Tongue (tissue), 2 donors: Measurements from ENCODE around the gene SF3B3. TPM values are rescaled to one million over a fixed set of nuclear protein-coding genes. Genes with fewer than 3 reads are reported as not detected.
"Not testable (repeated sequence)": the region's sequence is repeated elsewhere in the genome, so short reads cannot be mapped to it uniquely, and the experiment has no call there.

Experiments
- DNase-seq: peaks from one replicate; pipeline ENCODE4 v3.0.0-alpha.2; 2015
- total RNA-seq: library from RNA; depleted of rRNA; stranded (reverse); fragments of >200 nt; gene quantifications from one replicate; pipeline ENCODE4 v1.2.3, GENCODE V29; 2014

The SF3B3 gene
- total RNA-seq, 1 donor from 2014 or later, result 137 TPM

DNA sequence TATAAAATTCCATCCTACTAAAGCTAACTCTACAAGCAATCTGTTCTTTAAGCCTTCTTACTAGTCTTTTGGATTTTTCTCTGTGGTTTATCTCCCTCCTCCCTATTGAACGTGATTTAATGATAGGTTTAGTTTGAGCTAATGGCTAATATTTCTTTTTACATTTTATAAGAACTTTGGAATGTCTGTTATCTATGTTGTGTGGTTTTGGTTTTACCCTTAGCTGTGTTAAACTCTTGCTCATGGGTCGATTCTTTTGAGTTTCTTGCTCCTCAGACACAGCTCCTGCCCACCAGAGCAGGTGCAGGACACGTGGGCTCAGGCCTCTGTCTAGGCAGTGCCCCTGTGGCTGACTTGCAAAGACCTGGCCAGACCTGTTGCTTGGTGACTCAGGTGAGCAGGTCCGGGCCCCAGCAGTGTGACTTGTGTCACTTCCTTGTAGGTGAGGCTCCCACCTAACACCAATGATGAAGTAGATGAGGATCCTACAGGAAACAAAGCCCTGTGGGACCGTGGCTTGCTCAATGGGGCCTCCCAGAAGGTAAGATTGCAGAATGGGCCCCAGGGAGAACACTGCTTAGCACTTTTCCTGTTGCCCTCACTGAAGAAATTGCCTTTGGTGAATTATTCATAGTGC is 45.1 kb downstream of the SF3B3 start:
- DNase-seq, result no peak

DNA sequence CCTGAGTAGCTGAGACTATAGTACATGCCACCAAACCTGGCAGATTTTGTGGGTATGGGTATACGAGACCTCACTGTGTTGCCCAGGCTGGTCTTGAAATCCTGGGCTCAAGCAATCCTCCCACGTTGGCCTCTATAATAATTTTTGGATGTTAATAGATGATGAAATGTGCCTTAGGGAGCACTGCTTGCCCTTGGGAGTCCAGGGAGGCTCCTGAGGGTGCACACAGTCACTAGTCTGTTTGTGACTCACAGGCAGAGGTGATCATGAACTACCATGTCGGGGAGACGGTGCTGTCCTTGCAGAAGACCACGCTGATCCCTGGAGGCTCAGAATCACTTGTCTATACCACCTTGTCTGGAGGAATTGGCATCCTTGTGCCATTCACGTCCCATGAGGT is 46.1 kb downstream of the SF3B3 start:
- DNase-seq, result no peak

- DNase-seq, result peak; percentile 38
Measured at GRCh38 chr16:70570967-70571570, 47.5 kb downstream of the SF3B3 start.

- no peak for DNase-seq
Measured at GRCh38 chr16:70571623-70572022, 48.0 kb downstream of the SF3B3 start.

DNA sequence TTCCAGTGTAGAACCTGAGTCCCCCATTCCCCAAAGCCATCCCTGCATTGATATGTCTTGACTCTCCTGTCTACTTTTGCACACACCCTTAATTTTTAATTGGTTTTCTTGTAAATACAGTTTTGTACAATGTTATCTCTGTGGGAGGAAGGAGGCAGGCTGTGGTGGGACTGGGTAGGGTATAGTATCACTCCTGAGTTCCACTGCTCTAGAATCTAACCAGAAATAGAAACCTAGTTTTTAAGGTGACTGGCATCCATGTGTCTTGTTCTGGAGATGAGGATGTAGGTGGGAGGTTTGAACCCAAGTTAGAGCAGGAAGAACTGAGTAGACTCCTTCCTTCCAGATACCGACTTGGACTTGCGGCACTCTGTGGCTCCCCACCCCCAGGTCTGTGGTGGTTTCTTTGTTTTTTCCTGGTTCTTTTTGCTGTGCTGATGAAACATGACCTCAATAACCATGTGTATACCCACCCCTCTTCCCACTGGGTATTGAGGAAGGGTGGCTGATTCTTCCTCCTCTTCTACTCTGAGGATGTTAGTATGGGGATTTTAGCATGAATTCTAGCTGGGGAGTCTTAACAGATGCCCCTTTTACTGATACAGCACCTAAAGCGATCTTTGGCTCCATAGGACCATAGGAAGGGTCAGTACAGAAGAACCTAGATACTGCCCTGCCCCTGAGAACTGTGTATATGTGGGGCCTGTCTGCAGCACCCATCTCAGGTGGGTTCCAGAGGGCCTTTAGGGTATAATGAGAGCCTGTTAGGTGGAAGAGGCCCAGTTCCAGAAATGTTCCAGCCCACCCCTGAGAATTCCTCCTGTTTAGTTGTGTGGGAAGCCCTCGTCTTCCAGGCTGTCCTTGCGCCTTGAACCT is 48.7 kb downstream of the SF3B3 start:
- DNase-seq, result no peak

- no peak for DNase-seq
Measured at GRCh38 chr16:70572926-70573270, 49.3 kb downstream of the SF3B3 start.

GRCh38 chr16:70573451-70574121 is 50.0 kb downstream of the SF3B3 start:
- DNase-seq, result peak; percentile 89

DNA sequence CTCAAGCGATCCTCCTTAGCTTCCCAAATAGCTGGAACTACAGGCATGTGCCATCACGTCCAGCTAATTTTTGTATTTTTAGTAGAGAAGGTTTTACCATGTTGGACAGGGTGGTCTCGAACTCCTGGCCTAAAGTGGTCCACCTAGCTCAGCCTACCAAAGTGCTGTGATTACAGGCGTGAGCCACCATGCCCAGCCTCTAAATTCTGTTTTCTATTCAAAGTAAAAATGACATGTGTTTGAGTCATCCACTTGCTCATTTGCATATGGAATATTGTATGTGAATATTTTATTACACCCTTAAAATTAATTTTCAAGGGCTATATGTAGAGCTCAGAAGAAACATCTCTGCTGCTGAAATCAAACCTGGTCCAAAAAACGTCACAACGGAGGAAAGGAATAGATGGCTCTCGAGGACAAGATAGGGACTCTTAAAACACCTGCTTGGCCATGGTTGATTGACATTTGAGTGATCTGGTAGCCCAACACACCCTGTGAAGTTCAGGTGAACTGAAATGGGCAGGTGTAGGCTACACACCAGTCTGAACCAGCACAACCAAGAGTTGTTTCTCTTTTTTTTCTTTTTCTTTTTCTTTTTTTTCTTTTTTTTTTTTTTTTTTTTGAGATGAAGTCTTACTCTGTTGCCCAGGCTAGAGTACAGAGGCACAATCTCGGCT is 51.1 kb downstream of the SF3B3 start:
- DNase-seq, result no peak

GRCh38 chr16:70575376-70575775 is 51.8 kb downstream of the SF3B3 start:
- no peak for DNase-seq

DNA sequence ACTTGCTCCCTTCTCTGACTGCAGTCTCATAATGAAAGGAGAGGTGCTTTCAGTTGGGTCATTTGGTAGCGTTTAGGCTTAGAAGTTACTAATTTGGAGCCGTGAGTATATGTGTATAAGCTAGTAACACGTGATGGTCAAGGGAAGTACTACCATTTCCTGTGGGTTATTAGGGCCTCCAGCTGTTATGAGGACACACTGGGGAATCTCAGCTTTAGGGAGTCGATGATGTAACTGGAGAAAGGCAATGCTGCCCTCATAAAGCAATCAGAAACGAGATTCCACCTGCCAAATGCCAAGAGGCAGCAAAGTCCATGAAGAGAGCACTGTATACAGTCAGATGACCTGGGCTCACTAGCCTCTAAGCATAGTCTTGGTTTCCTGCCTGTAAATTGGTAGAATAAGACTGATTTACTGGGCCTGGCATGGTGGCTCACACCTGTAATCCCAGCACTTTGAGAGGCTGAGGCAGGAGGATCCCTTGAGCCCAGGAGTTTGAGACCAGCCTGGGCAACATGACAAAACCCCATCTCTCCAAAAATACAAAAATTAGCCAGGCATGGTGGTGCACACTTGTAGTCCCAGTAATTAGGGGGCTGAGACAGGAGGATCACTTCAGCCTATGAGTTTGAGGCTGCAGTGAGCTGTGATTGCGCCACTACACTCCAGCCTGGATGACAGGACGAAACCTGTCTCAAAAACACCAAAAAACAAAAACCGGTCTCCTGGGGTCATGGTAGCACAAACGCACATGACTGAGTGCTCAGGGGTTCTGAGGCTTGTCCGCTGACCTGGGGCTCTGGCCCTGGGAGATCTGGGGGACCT is 53.0 kb downstream of the SF3B3 start:
- peak; percentile 19 for DNase-seq

DNA sequence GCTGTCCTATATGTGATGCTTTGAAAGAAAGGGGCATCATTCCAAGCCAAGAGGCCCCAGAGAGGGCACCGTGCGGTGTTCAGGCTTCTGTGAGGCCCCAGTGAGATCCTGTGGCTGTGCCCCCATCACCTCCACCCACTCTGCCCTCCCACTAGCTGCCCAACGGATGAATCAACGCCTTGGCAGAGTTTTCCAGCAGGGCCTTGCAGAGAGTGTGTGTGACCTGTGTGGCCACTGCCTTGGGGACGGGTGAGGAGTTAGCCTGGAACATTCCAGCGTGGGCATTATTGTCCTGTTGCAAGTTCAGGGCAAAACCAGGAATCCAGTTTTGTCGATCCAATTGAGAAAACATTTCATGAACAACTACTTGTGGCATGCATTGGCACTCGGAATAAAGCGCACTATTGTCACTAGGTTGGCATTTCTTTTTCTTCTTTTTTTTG is 53.7 kb downstream of the SF3B3 start:
- no peak for DNase-seq

- DNase-seq, result no peak
Measured at GRCh38 chr16:70578035-70578434, 54.4 kb downstream of the SF3B3 start.

DNA sequence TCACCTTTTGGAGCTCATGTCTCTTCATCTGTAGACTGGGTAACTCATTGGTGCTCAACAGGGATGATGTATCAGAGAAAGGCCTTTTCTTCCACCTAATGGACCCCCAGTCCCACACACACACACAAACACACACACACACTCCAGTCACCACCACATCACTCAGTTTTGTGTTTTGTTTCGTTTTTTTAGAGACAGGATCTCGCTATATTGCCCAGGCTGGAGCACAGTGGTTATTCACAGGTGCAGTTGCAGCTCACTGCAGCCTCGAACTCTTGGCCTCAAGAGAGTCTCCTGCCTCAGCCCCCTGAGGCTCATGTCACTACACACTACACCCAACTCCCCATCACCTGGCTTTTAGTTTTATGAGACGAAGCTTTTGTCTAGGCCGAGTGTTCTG is 55.6 kb downstream of the SF3B3 start:
- DNase-seq, result no peak

DNA sequence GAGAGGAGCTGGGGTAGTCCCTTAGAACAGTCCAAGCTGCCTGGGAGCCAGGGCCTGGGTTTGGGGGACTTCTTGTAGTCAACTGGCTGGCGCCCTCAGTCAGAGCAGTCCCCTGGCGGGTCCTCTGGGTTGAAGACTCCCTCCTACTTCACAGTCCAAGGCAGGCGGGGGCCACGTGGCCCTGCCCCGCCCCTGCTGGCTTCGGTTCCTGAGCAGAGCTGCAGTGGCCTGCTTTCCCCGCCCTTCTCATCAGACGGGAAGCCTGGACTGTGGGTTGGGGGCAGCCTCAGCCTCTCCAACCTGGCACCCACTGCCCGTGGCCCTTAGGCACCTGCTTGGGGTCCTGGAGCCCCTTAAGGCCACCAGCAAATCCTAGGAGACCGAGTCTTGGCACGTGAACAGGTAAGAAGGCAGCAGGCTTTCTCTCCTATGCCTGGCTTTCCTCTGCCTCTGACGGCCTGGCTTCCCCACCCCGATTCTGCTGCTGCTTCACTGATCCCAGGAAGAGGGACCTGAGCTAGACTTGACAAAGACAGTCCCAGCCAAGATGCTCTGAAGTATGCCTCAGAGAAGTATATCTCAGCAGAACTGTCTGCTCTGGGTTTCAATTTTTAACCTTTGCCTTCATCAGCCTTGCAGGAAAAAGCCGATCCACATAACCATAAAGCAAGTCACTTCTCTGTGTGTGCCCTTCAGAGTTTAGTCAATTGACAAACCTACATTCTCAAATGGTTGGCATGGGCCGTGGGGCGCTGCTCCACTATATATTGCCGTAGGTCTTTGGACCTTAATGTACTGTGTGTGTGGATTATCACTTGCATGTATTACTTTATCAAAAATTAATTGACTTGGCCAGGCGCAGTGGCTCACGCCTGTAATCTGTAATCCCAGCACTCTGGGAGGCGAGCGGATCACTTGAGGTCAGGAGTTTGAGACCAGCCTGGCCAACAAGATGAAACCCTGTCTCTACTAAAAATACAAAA is 56.3 kb downstream of the SF3B3 start:
- peak; percentile 48 for DNase-seq

DNA sequence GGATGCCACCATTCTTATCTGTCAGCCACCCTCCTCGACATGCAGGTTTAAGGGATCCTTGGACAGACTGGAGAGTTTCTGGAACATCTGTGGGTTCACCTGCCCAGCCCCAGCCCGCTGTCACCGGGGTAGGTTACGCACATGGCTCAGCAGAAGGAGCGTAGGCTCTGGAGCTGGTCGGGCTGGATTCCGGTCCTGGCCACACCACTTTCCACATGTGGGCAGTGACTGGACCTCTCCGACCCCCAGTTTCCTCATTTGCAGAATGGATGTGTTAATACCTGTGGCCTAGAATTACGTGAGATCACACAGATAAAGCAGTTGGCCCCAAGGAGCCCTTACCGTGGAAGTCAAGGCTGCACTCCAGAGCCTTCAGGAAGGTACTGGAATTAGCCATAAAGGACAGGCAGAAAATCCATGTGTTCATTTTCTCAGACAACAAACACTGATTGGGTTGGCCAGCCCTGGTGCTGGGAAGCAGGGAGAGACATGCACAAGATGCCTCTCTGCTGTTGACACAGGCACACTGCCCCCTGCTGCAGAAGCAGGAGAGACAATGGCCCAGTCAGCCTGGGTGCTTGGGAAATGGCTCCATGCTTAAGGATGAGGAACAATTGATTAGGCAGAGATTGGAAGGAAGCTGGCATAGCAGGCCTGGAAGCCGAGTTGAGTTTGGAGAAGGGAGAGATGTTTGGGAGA is 58.8 kb downstream of the SF3B3 start:
- DNase-seq, result no peak

DNA sequence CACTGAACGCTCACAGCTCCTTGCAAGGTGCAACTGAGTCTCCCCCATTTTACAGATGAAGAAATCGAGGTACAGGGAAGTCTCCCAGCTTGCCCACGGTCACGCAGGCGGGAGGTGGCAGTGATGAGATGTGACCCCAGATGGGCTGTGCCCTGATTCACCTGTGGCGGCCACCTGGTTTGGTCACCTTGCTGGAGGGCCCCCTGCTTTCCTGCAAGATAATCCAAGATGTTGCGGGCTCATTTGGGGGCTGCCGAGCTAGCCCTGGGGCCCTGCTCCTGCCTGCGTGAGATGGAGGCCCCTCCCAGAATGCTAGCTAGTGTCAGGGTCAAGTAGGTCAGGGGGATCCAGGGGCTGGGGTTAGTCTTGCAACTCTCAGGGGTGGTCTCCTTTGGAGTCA is 63.1 kb downstream of the SF3B3 start:
- no peak for DNase-seq

DNA sequence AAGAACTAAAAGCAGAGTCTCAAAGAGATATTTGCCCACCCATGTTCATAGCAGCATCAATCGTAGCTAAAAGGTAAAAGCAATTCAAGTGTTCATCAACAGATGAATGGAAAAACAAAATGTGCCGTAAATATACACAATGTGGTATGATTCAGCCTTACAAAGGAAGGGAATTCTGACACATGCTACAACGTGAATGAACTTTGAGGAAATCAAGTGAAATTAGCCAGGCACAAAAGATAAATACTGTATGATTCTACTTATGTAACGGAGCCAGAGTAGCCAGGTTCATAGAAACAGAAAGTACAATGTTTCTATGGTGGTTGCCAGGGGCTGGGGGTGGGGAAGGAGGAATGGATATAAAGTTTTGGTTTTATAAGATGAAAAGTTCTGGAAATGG is 64.9 kb downstream of the SF3B3 start:
- DNase-seq, result peak; percentile 63

DNA sequence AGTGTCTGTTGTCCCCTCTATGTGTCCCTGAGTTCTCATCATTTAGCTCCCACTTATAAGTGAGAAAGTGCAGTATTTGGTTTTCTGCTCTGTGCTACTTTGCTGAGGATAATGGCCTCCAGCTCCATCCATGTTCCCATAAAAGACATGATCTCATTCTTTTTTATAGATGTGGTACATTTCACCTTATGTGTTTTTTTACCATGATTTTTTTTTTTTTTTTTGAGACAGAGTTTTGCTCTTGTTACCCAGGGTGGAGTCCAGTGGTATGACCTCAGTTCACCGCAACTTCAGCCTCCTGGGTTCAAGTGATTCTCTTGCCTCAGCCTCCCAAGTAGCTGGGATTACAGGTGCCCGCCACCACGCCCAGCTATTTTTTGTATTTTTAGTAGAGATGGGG is 65.8 kb downstream of the SF3B3 start:
- DNase-seq, result not testable (repeated sequence)

- DNase-seq, result peak; percentile 82
Measured at GRCh38 chr16:70589998-70590471, 66.4 kb downstream of the SF3B3 start.
